Spleen (tissue), 11 donors: Measurements from ENCODE around the gene KDM4F. TPM values are rescaled to one million over a fixed set of nuclear protein-coding genes. Genes with fewer than 3 reads are reported as not detected.
A peak's percentile ranks its signal among the peaks of the same experiment; 100 is the strongest.

ENCODE experiments used
- DNase-seq: peaks from one replicate; pipeline ENCODE4 v3.0.0-alpha.2; 2020
- H3K27ac ChIP-seq, 8 donors: fragments of 200-600 bp; sonication (generic) in 7 of 8; 1 replicate in 4 of 8; 2 replicates in 4 of 8; pipeline versions ENCODE4 v1.5.0 to v1.8.0; 2016 to 2021; ENCODE audit warnings: inconsistent platforms in 4 of 8, mild to moderate bottlenecking in 4 of 8, moderate library complexity in 1 of 8
- H3K27me3 ChIP-seq, 7 donors: fragments of 200-600 bp; sonication (generic) in 6 of 7; replicated peaks in 1 of 7; 1 replicate in 4 of 7; 2 replicates in 3 of 7; pipeline versions ENCODE4 v1.5.0 to v1.8.0; 2016 to 2021; ENCODE audit warnings: inconsistent platforms in 3 of 7, mild to moderate bottlenecking in 1 of 7
- H3K36me3 ChIP-seq, 6 donors: fragments of 200-600 bp; sonication (generic) in 5 of 6; 1 replicate in 4 of 6; 2 replicates in 2 of 6; pipeline versions ENCODE4 v1.5.0 to v1.8.0; 2016 to 2021; ENCODE audit warnings: inconsistent platforms in 2 of 6
- H3K4me1 ChIP-seq, 6 donors: fragments of 200-600 bp; sonication (generic) in 5 of 6; 1 replicate in 3 of 6; 2 replicates in 3 of 6; pipeline versions ENCODE4 v1.5.0 to v1.8.0; 2016 to 2021; ENCODE audit warnings: inconsistent platforms in 3 of 6
- H3K4me3 ChIP-seq, 8 donors: fragments of 200-600 bp; sonication (generic) in 7 of 8; 1 replicate in 4 of 8; 2 replicates in 4 of 8; pipeline versions ENCODE4 v1.5.0 to v1.8.0; 2016 to 2021; ENCODE audit warnings: inconsistent platforms in 4 of 8, mild to moderate bottlenecking in 4 of 8, moderate library complexity in 2 of 8
- H3K9me3 ChIP-seq, 8 donors: fragments of 200-600 bp; sonication (generic) in 7 of 8; 1 replicate in 4 of 8; 2 replicates in 4 of 8; pipeline versions ENCODE4 v1.5.0 to v1.8.0; 2016 to 2021; ENCODE audit warnings: inconsistent platforms in 4 of 8
- CTCF ChIP-seq, 11 experiments: fragments of 200-600 bp in 7 of 11; fragments of 450-650 bp in 4 of 11; sonication (generic) in 4 of 11; IDR thresholded peaks in 8 of 11; conservative IDR thresholded peaks in 3 of 11; 1 replicate in 7 of 11; 2 replicates in 4 of 11; pipeline versions ENCODE4 v1.4.0 to v1.8.0; 2016 to 2021; ENCODE audit warnings: antibody characterized with exemption in 11 of 11, inconsistent platforms in 4 of 11, mild to moderate bottlenecking in 1 of 11
- POLR2A ChIP-seq, 3 donors: fragments of 450-650 bp; IDR thresholded peaks; one replicate each; pipeline ENCODE4 v1.5.1; 2017; ENCODE audit warnings: antibody characterized with exemption in 3 of 3, mild to moderate bottlenecking in 1 of 3
- POLR2AphosphoS5 ChIP-seq, 3 donors: sonication (generic); formaldehyde crosslinking; IDR thresholded peaks; one replicate each; pipeline ENCODE4 v1.5.1; 2017; ENCODE audit warnings: antibody characterized with exemption in 3 of 3
- WGBS, 5 donors: extraction: QIAGEN DNeasy Blood & Tissue Kit in 3 of 5; methylation state at CpG; one replicate each; pipeline versions ENCODE4 v1.1.5 to v1.1.7; 2013 to 2018; 5-methylcytosine and 5-hydroxymethylcytosine counted together
- intact Hi-C: fragments of 100-400 bp; cut with DNase I; formaldehyde crosslinking; loops from one replicate; pipeline ENCODE4 v1.15.0; 2023; ENCODE audit warnings: low total_unique reads
- polyA plus RNA-seq, 3 donors: library from polyadenylated mRNA; stranded (reverse); fragments of 200-250 nt; gene quantifications; one replicate each; pipeline ENCODE4 v1.2.1, GENCODE V29; 2013
- total RNA-seq, 7 donors: library from RNA; depleted of rRNA in 3 of 7; stranded (reverse); fragments of >200 nt in 3 of 7; fragmentation: NEBNext Ultra II Directional in 4 of 7; extraction: Animal tissue kit (Norgen Biotek cat#: 25700) in 4 of 7; gene quantifications; one replicate each; pipeline versions ENCODE4 v1.1.0 to v1.2.1, GENCODE V29; 2016 to 2021
- donor health status: healthy with polysubstance abuse.
- donor health status: DM: no; HTN: no; CAD: no; lungs with moderate emphysema.
- donor health status: DM: no; HTN: no; CAD: no.
- donor health status: Bipolar disorder and iron deficiency.
- donor health status: healthy.
- donor health status: DM: no; HTN: no; CAD: no.
- donor health status: DM: yes; HTN: yes; CAD: no.

Gene KDM4F
- total and polyA plus RNA-seq, 10 donors = not detected

GRCh38 chr11:95093548-95093947 lies 44.3 kb downstream of the KDM4F start:
- intact Hi-C loops = loop anchor here (10.0 kb wide), 1 partner anchor 131 kb away; no protein-coding TSS in a partner anchor
- DNase-seq = no peak
- Histone ChIP-seq H3K27ac (peak overlapping the region in 5 of 8 donors; percentile 12 to 93 (median 48)), H3K9me3 (no peaks in the 10 kb centered on the region), H3K27me3 (no peaks in the 10 kb centered on the region), H3K36me3 (no peaks in the 10 kb centered on the region), H3K4me1 (peaks cover 24 to 94% (median 80%) of the 10 kb centered on the region in 6 donors), H3K4me3 (peak overlapping the region in 1 of 8 donors; percentile 81)
- no peak for TF ChIP-seq POLR2A (IDR thresholded peaks at IDR 0.05)
- no peak for TF ChIP-seq POLR2AphosphoS5 (IDR thresholded peaks at IDR 0.05)
- TF ChIP-seq CTCF (IDR thresholded peaks at IDR 0.05 in 8 of 11, conservative IDR thresholded peaks at IDR 0.05 in 3 of 11) = no peak
- WGBS, 5 donors = 61 to 76% (median 72%) methylated on average over 3 of the region's 3 CpGs

GRCh38 chr11:95095858-95096587 lies 46.8 kb downstream of the KDM4F start:
- H3K27ac ChIP-seq = peak overlapping the region in 7 of 8 donors; percentile 12 to 51 (median 40)
- intact Hi-C loops = loop anchor here (10.0 kb wide), 1 partner anchor 129 kb away; no protein-coding TSS in a partner anchor
- H3K4me3 ChIP-seq = no peak overlapping the region
- H3K9me3 ChIP-seq = no peaks in the 10 kb centered on the region
- WGBS, 5 donors = 23 to 39% (median 25%) methylated on average over 4 of the region's 4 CpGs
- H3K4me1 ChIP-seq = peaks cover 21 to 97% (median 70%) of the 10 kb centered on the region in 6 donors
- TF ChIP-seq POLR2A (IDR thresholded peaks at IDR 0.05) (no peak), CTCF (IDR thresholded peaks at IDR 0.05 in 8 of 11, conservative IDR thresholded peaks at IDR 0.05 in 3 of 11) (no peak), POLR2AphosphoS5 (IDR thresholded peaks at IDR 0.05) (no peak)
- no peaks in the 10 kb centered on the region for H3K27me3 ChIP-seq
- no peak for DNase-seq
- H3K36me3 ChIP-seq = peaks cover 0 to 8% (median 0%) of the 10 kb centered on the region in 6 donors

- H3K27me3 ChIP-seq = no peaks in the 10 kb centered on the region
Measured at GRCh38 chr11:95097209-95097608, 48.0 kb downstream of the KDM4F start.

More at GRCh38 chr11:95097209-95097608, 48.0 kb downstream of the KDM4F start:
- Histone ChIP-seq H3K27ac (peak overlapping the region in 1 of 8 donors; percentile 4), H3K4me1 (peaks cover 21 to 88% (median 59%) of the 10 kb centered on the region in 6 donors), H3K4me3 (no peak overlapping the region), H3K9me3 (no peaks in the 10 kb centered on the region), H3K36me3 (peaks cover 0 to 13% (median 0%) of the 10 kb centered on the region in 6 donors)
- 61 to 76% (median 70%) methylated on average over 3 of the region's 3 CpGs for WGBS, 5 donors
- TF ChIP-seq POLR2AphosphoS5 (IDR thresholded peaks at IDR 0.05) (no peak), CTCF (IDR thresholded peaks at IDR 0.05 in 8 of 11, conservative IDR thresholded peaks at IDR 0.05 in 3 of 11) (no peak), POLR2A (IDR thresholded peaks at IDR 0.05) (no peak)
- intact Hi-C loops = loop anchor here (10.0 kb wide), 1 partner anchor 128 kb away; no protein-coding TSS in a partner anchor
- no peak for DNase-seq
